Pancreas (tissue), 10 donors: ENCODE data around the gene IL18R1. TPM values are rescaled to one million over a fixed set of nuclear protein-coding genes. Genes with fewer than 3 reads are reported as not detected.

Experiments
- ATAC-seq, 4 donors: fragments of 200-7000 bp; cut with Tn5 transposase; one replicate each; pipeline versions ENCODE4 v1.8.0 to v1.9.1; 2020; ENCODE audit warnings: mild to moderate bottlenecking in 4 of 4, moderate library complexity in 4 of 4
- DNase-seq, 6 donors: peaks; one replicate each; pipeline ENCODE4 v3.0.0-alpha.2; 2020
- FAIRE-seq: peaks from 2 replicates; lab custom pipeline; 2012; peaks lifted over from hg19 to GRCh38; lab: Jason Lieb, UNC
- H3K27ac ChIP-seq, 4 donors: fragments of 200-600 bp; sonication (generic); 1 replicate in 3 of 4; 2 replicates in 1 of 4; pipeline versions ENCODE4 v1.5.0 to v1.8.0; 2020
- H3K27me3 ChIP-seq, 4 donors: fragments of 200-600 bp; one replicate each; pipeline ENCODE4 v1.8.0; 2021
- H3K36me3 ChIP-seq, 3 donors: fragments of 200-600 bp; sonication (generic) in 1 of 3; one replicate each; pipeline versions ENCODE4 v1.5.0 to v1.8.0; 2020 to 2021
- H3K4me1 ChIP-seq, 3 donors: fragments of 200-600 bp; one replicate each; pipeline ENCODE4 v1.8.0; 2021
- H3K4me3 ChIP-seq, 4 donors: fragments of 200-600 bp; sonication (generic) in 2 of 4; one replicate each; pipeline versions ENCODE4 v1.5.0 to v1.8.0; 2020 to 2021
- H3K9me3 ChIP-seq, 4 donors: fragments of 200-600 bp; one replicate each; pipeline ENCODE4 v1.8.0; 2021
- WGBS, 2 donors: extraction: QIAGEN DNeasy Blood & Tissue Kit; methylation state at CpG; one replicate each; pipeline ENCODE4 v1.1.7; 2013; 5-methylcytosine and 5-hydroxymethylcytosine counted together
- intact Hi-C, 3 donors: fragments of 100-400 bp; cut with DNase I; formaldehyde crosslinking; loops; one replicate each; pipeline versions ENCODE4 v1.11.1 to v1.14.2; 2022
- polyA plus RNA-seq, 2 donors: library from polyadenylated mRNA; stranded (reverse); fragments of 200-250 nt; gene quantifications; one replicate each; pipeline ENCODE4 v1.2.3, GENCODE V29; 2013
- total RNA-seq, 6 donors: library from RNA; stranded (reverse); fragmentation: NEBNext Ultra II Directional in 4 of 6; extraction: Animal tissue kit (Norgen Biotek cat#: 25700) in 4 of 6; gene quantifications; one replicate each; pipeline versions ENCODE4 v1.2.1 to v1.2.4, GENCODE V29; 2021 to 2023
- TF ChIP-seq, protein P1 (sequence below), 4 donors: fragments of 200-600 bp; sonication (generic) in 3 of 4; IDR thresholded peaks; one replicate each; pipeline versions ENCODE4 v1.5.0 to v1.8.0; 2021; ENCODE audit warnings: antibody characterized with exemption in 4 of 4
- donor health status: healthy with polysubstance abuse.
- donor health status: DM: no; HTN: no; CAD: no; lungs with moderate emphysema.
- donor health status: DM: no; HTN: no; CAD: no.
- donor health status: control.
- donor health status: control.
- donor health status: Bipolar disorder and iron deficiency.
- donor health status: DM: yes; HTN: yes; CAD: no.
- donor health status: DM: no; HTN: no; CAD: no.
- donor health status: DM: no; HTN: no; CAD: no.
- donor health status: DM: yes; HTN: yes; CAD: no.

The IL18R1 gene
- total and polyA plus RNA-seq, 8 donors, result 0.51 to 1.6 (median 0.91) TPM

DNA sequence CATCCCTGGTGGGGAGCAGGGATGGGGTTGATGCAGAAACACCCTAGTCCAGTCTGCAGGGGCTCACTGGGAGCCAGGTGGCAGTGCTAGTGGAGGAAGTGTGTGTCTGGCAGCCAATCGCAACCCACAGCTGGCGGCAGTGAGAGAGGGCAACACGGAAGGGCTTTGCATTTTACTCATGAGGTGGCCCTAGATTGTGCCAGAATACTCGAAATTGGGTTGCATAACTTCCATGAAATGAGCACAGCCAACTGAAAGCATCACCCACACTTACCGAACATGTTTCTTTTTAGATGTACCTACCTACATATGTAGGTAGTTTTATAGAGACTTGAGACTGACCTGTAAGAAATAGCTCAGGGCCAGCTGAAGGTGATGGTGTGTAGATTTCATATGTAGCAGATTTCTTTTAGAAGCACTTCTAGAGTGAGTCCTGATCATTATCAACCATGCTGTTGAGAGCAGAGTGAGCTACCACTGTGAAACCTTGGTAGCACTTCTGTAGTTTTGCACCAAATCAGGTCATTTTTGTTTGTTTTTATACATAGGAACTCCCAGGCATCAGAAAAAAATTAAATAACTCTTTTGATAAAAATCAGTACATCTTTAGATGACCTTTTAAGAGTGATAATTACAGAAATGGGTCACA is 13.0 kb downstream of the IL18R1 start:
- TF ChIP-seq, protein P1, sequence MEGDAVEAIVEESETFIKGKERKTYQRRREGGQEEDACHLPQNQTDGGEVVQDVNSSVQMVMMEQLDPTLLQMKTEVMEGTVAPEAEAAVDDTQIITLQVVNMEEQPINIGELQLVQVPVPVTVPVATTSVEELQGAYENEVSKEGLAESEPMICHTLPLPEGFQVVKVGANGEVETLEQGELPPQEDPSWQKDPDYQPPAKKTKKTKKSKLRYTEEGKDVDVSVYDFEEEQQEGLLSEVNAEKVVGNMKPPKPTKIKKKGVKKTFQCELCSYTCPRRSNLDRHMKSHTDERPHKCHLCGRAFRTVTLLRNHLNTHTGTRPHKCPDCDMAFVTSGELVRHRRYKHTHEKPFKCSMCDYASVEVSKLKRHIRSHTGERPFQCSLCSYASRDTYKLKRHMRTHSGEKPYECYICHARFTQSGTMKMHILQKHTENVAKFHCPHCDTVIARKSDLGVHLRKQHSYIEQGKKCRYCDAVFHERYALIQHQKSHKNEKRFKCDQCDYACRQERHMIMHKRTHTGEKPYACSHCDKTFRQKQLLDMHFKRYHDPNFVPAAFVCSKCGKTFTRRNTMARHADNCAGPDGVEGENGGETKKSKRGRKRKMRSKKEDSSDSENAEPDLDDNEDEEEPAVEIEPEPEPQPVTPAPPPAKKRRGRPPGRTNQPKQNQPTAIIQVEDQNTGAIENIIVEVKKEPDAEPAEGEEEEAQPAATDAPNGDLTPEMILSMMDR (IDR thresholded peaks at IDR 0.05), result no peak

GRCh38 chr2:102369866-102370265 is 14.3 kb downstream of the IL18R1 start:
- no peak overlapping the region for H3K4me3 ChIP-seq
- no peak overlapping the region for H3K27ac ChIP-seq
- TF ChIP-seq, protein P1 (IDR thresholded peaks at IDR 0.05), result no peak
- no peaks in the 10 kb centered on the region for H3K4me1 ChIP-seq
- 61 to 76% methylated on average over 1 of the region's 1 CpG for WGBS, 2 donors
- H3K9me3 ChIP-seq, result no peaks in the 10 kb centered on the region
- intact Hi-C loops, result no loop called here
- no peaks in the 10 kb centered on the region for H3K27me3 ChIP-seq
- FAIRE-seq, result no peak
- H3K36me3 ChIP-seq, result no peaks in the 10 kb centered on the region
- ATAC-seq, result no peak
- no peak for DNase-seq

More for the DNA sequence above, 13.0 kb downstream of the IL18R1 start:
- Histone ChIP-seq H3K4me3 (no peak overlapping the region), H3K36me3 (no peaks in the 10 kb centered on the region), H3K27me3 (no peaks in the 10 kb centered on the region), H3K27ac (no peak overlapping the region), H3K9me3 (no peaks in the 10 kb centered on the region), H3K4me1 (no peaks in the 10 kb centered on the region)
- no peak for FAIRE-seq
- intact Hi-C loops, result no loop called here
- no peak for ATAC-seq
- WGBS, 2 donors, result 74% methylated on average over 5 of the region's 5 CpGs
- no peak for DNase-seq

- TF ChIP-seq, protein P1 (IDR thresholded peaks at IDR 0.05), result no peak
- intact Hi-C loops, result no loop called here
- no peaks in the 10 kb centered on the region for H3K4me1 ChIP-seq
- WGBS, 2 donors, result 29 to 41% methylated on average over 1 of the region's 1 CpG
- FAIRE-seq (no peak), ATAC-seq (no peak), DNase-seq (no peak)
- H3K4me3 ChIP-seq, result no peak overlapping the region
- H3K27ac ChIP-seq, result no peak overlapping the region
- H3K9me3 ChIP-seq, result no peaks in the 10 kb centered on the region
- no peaks in the 10 kb centered on the region for H3K36me3 ChIP-seq
- no peaks in the 10 kb centered on the region for H3K27me3 ChIP-seq
Measured at GRCh38 chr2:102376052-102376591, 20.5 kb downstream of the IL18R1 start.

- FAIRE-seq, result no peak
- H3K4me3 ChIP-seq, result no peak overlapping the region
- TF ChIP-seq, protein P1 (IDR thresholded peaks at IDR 0.05), result no peak
Measured at GRCh38 chr2:102383722-102384121, 28.1 kb downstream of the IL18R1 start.

DNA sequence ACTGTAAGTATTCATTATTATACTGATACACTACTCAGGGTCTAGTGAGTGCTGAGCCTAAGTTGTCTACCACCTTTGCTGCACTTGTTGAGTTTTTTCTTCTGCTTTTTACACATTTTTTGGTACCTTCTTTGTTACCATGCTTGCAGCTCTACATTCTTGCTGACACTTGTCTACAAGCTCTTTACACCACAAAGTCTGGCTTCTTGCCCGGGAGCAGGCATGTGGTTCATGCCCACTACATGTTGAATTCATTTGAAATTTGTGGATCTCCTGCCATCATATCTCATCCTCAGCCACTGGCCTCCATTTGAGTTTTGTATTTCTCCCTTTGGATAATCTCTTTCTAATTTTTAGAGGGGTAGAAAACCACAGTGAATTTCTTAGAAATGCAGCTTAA is 29.9 kb downstream of the IL18R1 start:
- H3K27ac ChIP-seq, result no peak overlapping the region
- H3K4me1 ChIP-seq, result no peaks in the 10 kb centered on the region
- peaks cover 0 to 4% (median 0%) of the 10 kb centered on the region in 4 donors for H3K9me3 ChIP-seq
- no peaks in the 10 kb centered on the region for H3K27me3 ChIP-seq
- no peaks in the 10 kb centered on the region for H3K36me3 ChIP-seq
- no peak for FAIRE-seq
- 80 to 83% methylated on average over 1 of the region's 1 CpG for WGBS, 2 donors
- no peak overlapping the region for H3K4me3 ChIP-seq
- DNase-seq, result no peak
- no peak for ATAC-seq
- TF ChIP-seq, protein P1 (IDR thresholded peaks at IDR 0.05), result no peak
- intact Hi-C loops, result no loop called here

More at GRCh38 chr2:102383722-102384121, 28.1 kb downstream of the IL18R1 start:
- intact Hi-C loops, result no loop called here
- Histone ChIP-seq H3K27me3 (no peaks in the 10 kb centered on the region), H3K4me1 (no peaks in the 10 kb centered on the region), H3K36me3 (no peaks in the 10 kb centered on the region), H3K27ac (no peak overlapping the region), H3K9me3 (peaks cover 0 to 4% (median 0%) of the 10 kb centered on the region in 4 donors)
- DNase-seq, result no peak
- ATAC-seq, result no peak
